Liver (tissue), 2 donors: ENCODE results near the gene MYO15B.

Source experiments
- REST ChIP-seq: IDR thresholded peaks from 2 replicates; pipeline ENCODE4 v1.6.1; 2016; ENCODE audit warnings: antibody characterized with exemption, mild to moderate bottlenecking
- YY1 ChIP-seq: IDR thresholded peaks from 2 replicates; pipeline ENCODE4 v1.6.1; 2016; ENCODE audit warnings: antibody characterized with exemption, mild to moderate bottlenecking
- TF ChIP-seq, protein P1 (sequence below): fragments of 150-350 bp; IDR thresholded peaks from 2 replicates; pipeline ENCODE4 v1.5.1; 2017; ENCODE audit warnings: improper control_type of control experiment, low read depth, low read length; ENCODE audit not compliant: missing input control
- TF ChIP-seq, protein P2 (sequence below): IDR thresholded peaks from 2 replicates; pipeline ENCODE4 v1.6.1; 2016; ENCODE audit warnings: antibody characterized with exemption
- donor health status: healthy.

GRCh38 chr17:75635610-75636202 is 48.1 kb downstream of the MYO15B start:
- TF ChIP-seq, protein P1, sequence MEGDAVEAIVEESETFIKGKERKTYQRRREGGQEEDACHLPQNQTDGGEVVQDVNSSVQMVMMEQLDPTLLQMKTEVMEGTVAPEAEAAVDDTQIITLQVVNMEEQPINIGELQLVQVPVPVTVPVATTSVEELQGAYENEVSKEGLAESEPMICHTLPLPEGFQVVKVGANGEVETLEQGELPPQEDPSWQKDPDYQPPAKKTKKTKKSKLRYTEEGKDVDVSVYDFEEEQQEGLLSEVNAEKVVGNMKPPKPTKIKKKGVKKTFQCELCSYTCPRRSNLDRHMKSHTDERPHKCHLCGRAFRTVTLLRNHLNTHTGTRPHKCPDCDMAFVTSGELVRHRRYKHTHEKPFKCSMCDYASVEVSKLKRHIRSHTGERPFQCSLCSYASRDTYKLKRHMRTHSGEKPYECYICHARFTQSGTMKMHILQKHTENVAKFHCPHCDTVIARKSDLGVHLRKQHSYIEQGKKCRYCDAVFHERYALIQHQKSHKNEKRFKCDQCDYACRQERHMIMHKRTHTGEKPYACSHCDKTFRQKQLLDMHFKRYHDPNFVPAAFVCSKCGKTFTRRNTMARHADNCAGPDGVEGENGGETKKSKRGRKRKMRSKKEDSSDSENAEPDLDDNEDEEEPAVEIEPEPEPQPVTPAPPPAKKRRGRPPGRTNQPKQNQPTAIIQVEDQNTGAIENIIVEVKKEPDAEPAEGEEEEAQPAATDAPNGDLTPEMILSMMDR = no peak
- TF ChIP-seq, protein P2, sequence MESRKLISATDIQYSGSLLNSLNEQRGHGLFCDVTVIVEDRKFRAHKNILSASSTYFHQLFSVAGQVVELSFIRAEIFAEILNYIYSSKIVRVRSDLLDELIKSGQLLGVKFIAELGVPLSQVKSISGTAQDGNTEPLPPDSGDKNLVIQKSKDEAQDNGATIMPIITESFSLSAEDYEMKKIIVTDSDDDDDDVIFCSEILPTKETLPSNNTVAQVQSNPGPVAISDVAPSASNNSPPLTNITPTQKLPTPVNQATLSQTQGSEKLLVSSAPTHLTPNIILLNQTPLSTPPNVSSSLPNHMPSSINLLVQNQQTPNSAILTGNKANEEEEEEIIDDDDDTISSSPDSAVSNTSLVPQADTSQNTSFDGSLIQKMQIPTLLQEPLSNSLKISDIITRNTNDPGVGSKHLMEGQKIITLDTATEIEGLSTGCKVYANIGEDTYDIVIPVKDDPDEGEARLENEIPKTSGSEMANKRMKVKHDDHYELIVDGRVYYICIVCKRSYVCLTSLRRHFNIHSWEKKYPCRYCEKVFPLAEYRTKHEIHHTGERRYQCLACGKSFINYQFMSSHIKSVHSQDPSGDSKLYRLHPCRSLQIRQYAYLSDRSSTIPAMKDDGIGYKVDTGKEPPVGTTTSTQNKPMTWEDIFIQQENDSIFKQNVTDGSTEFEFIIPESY = no peak
- TF ChIP-seq YY1 (no peak), REST (no peak)
